T-helper 1 cell treated with Interleukin-12 subunit alpha and Interleukin-12 subunit beta and Interleukin-4 antibody, amounts not matched to agents 30 μg/mL and 1 μg/mL, for 36 hours (primary cell): Measurements from ENCODE around the gene PPEF1.

ENCODE experiments used
- H3K27ac Mint-ChIP-seq: one replicate; pipeline ENCODE4 v1.8.0; 2021; ENCODE audit warnings: mild to moderate bottlenecking, mixed read lengths
- H3K27me3 Mint-ChIP-seq: one replicate; pipeline ENCODE4 v1.8.0; 2021; ENCODE audit warnings: low read depth, mixed read lengths
- H3K36me3 Mint-ChIP-seq: one replicate; pipeline ENCODE4 v1.8.0; 2021; ENCODE audit warnings: low read depth, mixed read lengths
- H3K4me1 Mint-ChIP-seq: one replicate; pipeline ENCODE4 v1.8.0; 2021; ENCODE audit warnings: low read depth, mixed read lengths
- H3K4me3 Mint-ChIP-seq: one replicate; pipeline ENCODE4 v1.8.0; 2021; ENCODE audit warnings: mild to moderate bottlenecking, moderate library complexity, mixed read lengths
- H3K9me3 Mint-ChIP-seq: one replicate; pipeline ENCODE4 v1.8.0; 2021; ENCODE audit warnings: mixed read lengths

Gene PPEF1

GRCh38 chrX:18707426-18708049, at the start of gene PPEF1:
TSS of gene PPEF1 (plus strand) at chrX:18707645. CDS start at chrX:18707781, 136 bp downstream.
- H3K27ac Mint-ChIP-seq: no peak within 1 kb of the TSS
- no peaks in the 10 kb centered on the region for H3K4me1 Mint-ChIP-seq
- no peak within 1 kb of the TSS for H3K4me3 Mint-ChIP-seq
- no peaks in the 10 kb centered on the region for H3K9me3 Mint-ChIP-seq
- H3K36me3 Mint-ChIP-seq: no peaks in the 10 kb centered on the region
- no peaks in the 10 kb centered on the region for H3K27me3 Mint-ChIP-seq

- H3K4me3 Mint-ChIP-seq: no peak overlapping the region
- H3K9me3 Mint-ChIP-seq: no peaks in the 10 kb centered on the region
- no peaks in the 10 kb centered on the region for H3K27me3 Mint-ChIP-seq
- no peak overlapping the region for H3K27ac Mint-ChIP-seq
- no peaks in the 10 kb centered on the region for H3K36me3 Mint-ChIP-seq
- H3K4me1 Mint-ChIP-seq: no peaks in the 10 kb centered on the region
Observed at GRCh38 chrX:18661273-18661672, 46.2 kb upstream of the PPEF1 start.

GRCh38 chrX:18664947-18665346, 42.5 kb upstream of the PPEF1 start:
- Mint-ChIP-seq H3K4me1 (peaks cover 5% of the 10 kb centered on the region), H3K27ac (no peak overlapping the region), H3K4me3 (no peak overlapping the region), H3K9me3 (no peaks in the 10 kb centered on the region), H3K36me3 (no peaks in the 10 kb centered on the region), H3K27me3 (no peaks in the 10 kb centered on the region)

GRCh38 chrX:18666614-18667013, 40.8 kb upstream of the PPEF1 start:
- H3K9me3 Mint-ChIP-seq: no peaks in the 10 kb centered on the region
- H3K27ac Mint-ChIP-seq: no peak overlapping the region
- peaks cover 5% of the 10 kb centered on the region for H3K4me1 Mint-ChIP-seq
- no peaks in the 10 kb centered on the region for H3K27me3 Mint-ChIP-seq
- no peak overlapping the region for H3K4me3 Mint-ChIP-seq
- H3K36me3 Mint-ChIP-seq: no peaks in the 10 kb centered on the region

- Mint-ChIP-seq H3K9me3 (no peaks in the 10 kb centered on the region), H3K4me1 (peaks cover 5% of the 10 kb centered on the region), H3K4me3 (no peak overlapping the region), H3K27me3 (no peaks in the 10 kb centered on the region), H3K27ac (no peak overlapping the region), H3K36me3 (no peaks in the 10 kb centered on the region)
Observed at GRCh38 chrX:18668071-18668835, 39.2 kb upstream of the PPEF1 start.

- Mint-ChIP-seq H3K27ac (no peak within 1 kb of the TSS), H3K4me1 (peaks cover 7% of the 10 kb centered on the region), H3K4me3 (no peak within 1 kb of the TSS), H3K9me3 (no peaks in the 10 kb centered on the region), H3K36me3 (no peaks in the 10 kb centered on the region), H3K27me3 (no peaks in the 10 kb centered on the region)
Observed at GRCh38 chrX:18672008-18672407, 35.4 kb upstream of the PPEF1 start, which contains the start of gene RS1. TSS of gene RS1 (minus strand) at chrX:18672108. CDS start at chrX:18672068, 40 bp downstream.

GRCh38 chrX:18674417-18674787, 33.0 kb upstream of the PPEF1 start:
- no peaks in the 10 kb centered on the region for H3K27me3 Mint-ChIP-seq
- H3K27ac Mint-ChIP-seq: peak overlapping the region; percentile 76
- H3K4me1 Mint-ChIP-seq: peaks cover 2% of the 10 kb centered on the region
- peak overlapping the region; percentile 69 for H3K4me3 Mint-ChIP-seq
- H3K9me3 Mint-ChIP-seq: no peaks in the 10 kb centered on the region
- H3K36me3 Mint-ChIP-seq: no peaks in the 10 kb centered on the region

- no peaks in the 10 kb centered on the region for H3K36me3 Mint-ChIP-seq
Observed at GRCh38 chrX:18674788-18675735, 32.4 kb upstream of the PPEF1 start.

GRCh38 chrX:18676050-18676449, 31.4 kb upstream of the PPEF1 start:
- Mint-ChIP-seq H3K27ac (peak overlapping the region; percentile 20), H3K4me1 (peaks cover 2% of the 10 kb centered on the region), H3K36me3 (no peaks in the 10 kb centered on the region), H3K27me3 (no peaks in the 10 kb centered on the region), H3K4me3 (peak overlapping the region; percentile 28), H3K9me3 (no peaks in the 10 kb centered on the region)

More at GRCh38 chrX:18674788-18675735, 32.4 kb upstream of the PPEF1 start:
- H3K27ac Mint-ChIP-seq: peak overlapping the region; percentile 76
- no peaks in the 10 kb centered on the region for H3K9me3 Mint-ChIP-seq
- peak overlapping the region; percentile 69 for H3K4me3 Mint-ChIP-seq
- H3K4me1 Mint-ChIP-seq: peaks cover 2% of the 10 kb centered on the region
- H3K27me3 Mint-ChIP-seq: no peaks in the 10 kb centered on the region

GRCh38 chrX:18676470-18676869, 31.0 kb upstream of the PPEF1 start:
- Mint-ChIP-seq H3K27me3 (no peaks in the 10 kb centered on the region), H3K4me1 (peaks cover 2% of the 10 kb centered on the region), H3K36me3 (no peaks in the 10 kb centered on the region), H3K27ac (no peak overlapping the region), H3K9me3 (no peaks in the 10 kb centered on the region), H3K4me3 (no peak overlapping the region)

- no peak overlapping the region for H3K4me3 Mint-ChIP-seq
- H3K36me3 Mint-ChIP-seq: no peaks in the 10 kb centered on the region
- no peaks in the 10 kb centered on the region for H3K27me3 Mint-ChIP-seq
- H3K9me3 Mint-ChIP-seq: no peaks in the 10 kb centered on the region
- H3K4me1 Mint-ChIP-seq: peaks cover 2% of the 10 kb centered on the region
- H3K27ac Mint-ChIP-seq: no peak overlapping the region
Observed at GRCh38 chrX:18677161-18677869, 30.1 kb upstream of the PPEF1 start.

- Mint-ChIP-seq H3K36me3 (no peaks in the 10 kb centered on the region), H3K4me1 (no peaks in the 10 kb centered on the region), H3K4me3 (no peak overlapping the region), H3K27ac (no peak overlapping the region), H3K27me3 (no peaks in the 10 kb centered on the region), H3K9me3 (no peaks in the 10 kb centered on the region)
Observed at GRCh38 chrX:18681996-18682395, 25.4 kb upstream of the PPEF1 start.

GRCh38 chrX:18682979-18683387, 24.5 kb upstream of the PPEF1 start:
- Mint-ChIP-seq H3K4me3 (no peak overlapping the region), H3K36me3 (no peaks in the 10 kb centered on the region), H3K9me3 (no peaks in the 10 kb centered on the region), H3K27ac (no peak overlapping the region), H3K27me3 (no peaks in the 10 kb centered on the region), H3K4me1 (no peaks in the 10 kb centered on the region)
